ENCODE results near the gene TRIP10. TPM values are rescaled to one million over a fixed set of nuclear protein-coding genes. Genes with fewer than 3 reads are reported as not detected.
A peak's percentile ranks its signal among the peaks of the same experiment; 100 is the strongest.

Gene TRIP10
- total RNA-seq, 1 experiment from 2014 or later, result 96.6 TPM

- H3K9ac ChIP-seq (ENCODE audit: low read length), result peak overlapping the region; percentile 79
- intact Hi-C loops (cut with micrococcal nuclease), result loop anchor here (5.0 kb wide), 1 partner anchor 128 kb away; no protein-coding TSS in a partner anchor
- H3K27me3 ChIP-seq (ENCODE audit: low read length), result no peaks in the 10 kb centered on the region
- H3F3A ChIP-seq (ENCODE audit: low read length, unreplicated experiment), result no peaks in the 10 kb centered on the region
- TSS peak; percentile 47 for BruUV-seq (replicated peaks)
- H2AFZ ChIP-seq (ENCODE audit: low read length), result peak overlapping the region; percentile 72
- peak overlapping the region; percentile 23 for H3K27ac ChIP-seq (ENCODE audit: low read length)
- ATAC-seq (no peak), DNase-seq (no peak)
- H3K36me3 ChIP-seq (ENCODE audit: low read depth, low read length), result peaks cover 13% of the 10 kb centered on the region
- ChIA-PET POLR2A (ENCODE audit: unreplicated experiment) (no interaction called here), CTCF (interaction anchor here (0.6 kb wide), 2 partner anchors 123 to 601 kb away, joined by 3 read pairs; no protein-coding TSS in a partner anchor)
- TF ChIP-seq EZH2 (IDR thresholded peaks at IDR 0.05; ENCODE audit: low read length, unreplicated experiment) (no peak), CTCF (conservative IDR thresholded peaks at IDR 0.05; ENCODE audit: low read depth, low read length) (no peak), EZH2phosphoT487 (IDR thresholded peaks at IDR 0.05; ENCODE audit: borderline replicate concordance, low read length) (no peak)
- H3K4me2 ChIP-seq (ENCODE audit: low read length), result peak overlapping the region; percentile 88
- peak overlapping the region; percentile 86 for H3K4me3 ChIP-seq (ENCODE audit: low read length)
- no peaks in the 10 kb centered on the region for H4K20me1 ChIP-seq (ENCODE audit: low read length)
- H3K9me3 ChIP-seq (ENCODE audit: low read length), result no peaks in the 10 kb centered on the region
- no peaks in the 10 kb centered on the region for H3K9me2 ChIP-seq (replicated peaks; ENCODE audit: low read length)
- peaks cover 51% of the 10 kb centered on the region for H3K4me1 ChIP-seq (ENCODE audit: insufficient read depth, low read length)
- H3K79me2 ChIP-seq (ENCODE audit: low read length), result peaks cover 50% of the 10 kb centered on the region
Measured at GRCh38 chr19:6739883-6740588, 556 bp downstream of the TRIP10 start.

- ATAC-seq (no peak), DNase-seq (peak; percentile 55)
- TF ChIP-seq CTCF (conservative IDR thresholded peaks at IDR 0.05; ENCODE audit: low read depth, low read length) (no peak), EZH2 (IDR thresholded peaks at IDR 0.05; ENCODE audit: low read length, unreplicated experiment) (no peak)
- Histone ChIP-seq H3K9me2 (replicated peaks; ENCODE audit: low read length) (no peaks in the 10 kb centered on the region), H3K4me2 (ENCODE audit: low read length) (peak overlapping the region; percentile 88), H3K9me3 (ENCODE audit: low read length) (no peaks in the 10 kb centered on the region), H3F3A (ENCODE audit: low read length, unreplicated experiment) (no peaks in the 10 kb centered on the region), H3K27ac (ENCODE audit: low read length) (peak overlapping the region; percentile 23), H3K4me3 (ENCODE audit: low read length) (peak overlapping the region; percentile 86), H3K27me3 (ENCODE audit: low read length) (no peaks in the 10 kb centered on the region), H3K9ac (ENCODE audit: low read length) (peak overlapping the region; percentile 79), H3K79me2 (ENCODE audit: low read length) (peaks cover 48% of the 10 kb centered on the region), H2AFZ (ENCODE audit: low read length) (peak overlapping the region; percentile 72), H3K36me3 (ENCODE audit: low read depth, low read length) (peaks cover 13% of the 10 kb centered on the region), H4K20me1 (ENCODE audit: low read length) (no peaks in the 10 kb centered on the region), H3K4me1 (ENCODE audit: insufficient read depth, low read length) (peaks cover 57% of the 10 kb centered on the region)
- BruUV-seq (replicated peaks), result no TSS peak
- intact Hi-C loops (cut with micrococcal nuclease), result no loop called here
- ChIA-PET POLR2A (ENCODE audit: unreplicated experiment) (no interaction called here), CTCF (no interaction called here)
Measured at GRCh38 chr19:6740589-6741343, 1.3 kb downstream of the TRIP10 start.

GRCh38 chr19:6743066-6743465 lies 3.6 kb downstream of the TRIP10 start:
- DNase-seq, result no peak
- CTCF ChIA-PET, result no interaction called here
- TF ChIP-seq EZH2phosphoT487 (IDR thresholded peaks at IDR 0.05; ENCODE audit: borderline replicate concordance, low read length) (no peak), EZH2 (IDR thresholded peaks at IDR 0.05; ENCODE audit: low read length, unreplicated experiment) (no peak), CTCF (conservative IDR thresholded peaks at IDR 0.05; ENCODE audit: low read depth, low read length) (no peak)
- Histone ChIP-seq H3K9ac (ENCODE audit: low read length) (no peak overlapping the region), H3K9me3 (ENCODE audit: low read length) (no peaks in the 10 kb centered on the region), H3K4me1 (ENCODE audit: insufficient read depth, low read length) (peaks cover 49% of the 10 kb centered on the region), H3K36me3 (ENCODE audit: low read depth, low read length) (peaks cover 31% of the 10 kb centered on the region), H3K27ac (ENCODE audit: low read length) (no peak overlapping the region), H3K9me2 (replicated peaks; ENCODE audit: low read length) (no peaks in the 10 kb centered on the region), H2AFZ (ENCODE audit: low read length) (no peak overlapping the region), H3K4me3 (ENCODE audit: low read length) (no peak overlapping the region), H3K79me2 (ENCODE audit: low read length) (peaks cover 47% of the 10 kb centered on the region), H4K20me1 (ENCODE audit: low read length) (no peaks in the 10 kb centered on the region), H3K27me3 (ENCODE audit: low read length) (no peaks in the 10 kb centered on the region), H3K4me2 (ENCODE audit: low read length) (no peak overlapping the region), H3F3A (ENCODE audit: low read length, unreplicated experiment) (no peaks in the 10 kb centered on the region)
- no TSS peak for BruUV-seq (replicated peaks)
- intact Hi-C loops (cut with micrococcal nuclease), result no loop called here
- no peak for ATAC-seq
- POLR2A ChIA-PET (ENCODE audit: unreplicated experiment), result no interaction called here
